Activated naive CD4-positive, alpha-beta T cell treated with anti-CD3 and anti-CD28 coated beads, Interleukin-2, amount 50 U/mL, for 16 hours (primary cell): ENCODE measurements around the gene PTPRN2.

Experiments
- DNase-seq: peaks from one replicate; pipeline ENCODE4 v3.0.0-alpha.2; 2020

PTPRN2 gene

DNA sequence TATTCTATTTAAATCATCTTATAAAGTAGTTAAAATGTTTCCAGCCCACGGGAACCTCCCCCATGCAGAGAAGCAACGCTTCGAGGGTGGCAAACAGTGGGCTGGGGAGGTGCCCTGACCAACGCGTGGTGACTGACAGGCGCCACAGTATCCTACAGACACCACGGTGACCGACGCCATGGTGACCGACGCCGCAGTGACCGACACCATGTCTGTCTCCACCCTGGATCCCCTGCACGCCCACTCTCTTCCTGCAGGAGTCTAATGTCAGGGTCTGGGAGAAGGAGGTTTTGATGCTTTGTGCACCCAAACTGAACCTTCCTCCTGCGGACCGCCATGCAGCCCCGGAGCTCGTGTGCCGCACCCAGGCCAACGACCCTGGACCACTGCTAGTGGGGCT lies 464.4 kb downstream of the PTPRN2 start:
- DNase-seq: no peak

DNA sequence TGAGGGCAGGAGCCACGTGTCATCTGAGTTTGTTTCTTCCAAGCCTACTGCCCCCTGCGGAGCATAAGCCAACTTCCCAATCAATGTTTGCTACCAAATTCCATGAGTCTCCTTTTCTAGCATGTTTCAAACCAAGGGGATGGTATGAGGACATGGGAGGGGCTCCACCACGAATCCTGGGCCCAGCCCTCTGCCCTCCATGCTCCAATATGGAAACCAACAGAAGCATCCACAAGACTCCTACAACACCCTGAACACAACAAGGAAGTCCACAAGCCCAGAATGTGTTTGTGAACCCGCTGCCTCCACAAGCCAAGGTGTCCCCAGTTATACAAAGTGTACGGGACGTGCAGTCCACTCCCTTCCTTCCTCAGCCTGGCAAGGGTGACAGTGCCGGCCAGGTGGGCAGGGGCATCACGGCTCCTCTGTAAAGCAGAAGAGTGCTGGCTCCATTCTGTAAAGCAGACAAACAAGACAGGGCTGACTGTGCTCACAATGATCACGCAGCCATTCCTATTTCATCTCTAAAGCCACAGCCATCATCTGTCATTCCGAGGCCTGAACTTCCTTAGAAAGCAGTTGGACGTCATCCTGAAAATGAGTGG lies 466.1 kb downstream of the PTPRN2 start:
- no peak for DNase-seq

DNA sequence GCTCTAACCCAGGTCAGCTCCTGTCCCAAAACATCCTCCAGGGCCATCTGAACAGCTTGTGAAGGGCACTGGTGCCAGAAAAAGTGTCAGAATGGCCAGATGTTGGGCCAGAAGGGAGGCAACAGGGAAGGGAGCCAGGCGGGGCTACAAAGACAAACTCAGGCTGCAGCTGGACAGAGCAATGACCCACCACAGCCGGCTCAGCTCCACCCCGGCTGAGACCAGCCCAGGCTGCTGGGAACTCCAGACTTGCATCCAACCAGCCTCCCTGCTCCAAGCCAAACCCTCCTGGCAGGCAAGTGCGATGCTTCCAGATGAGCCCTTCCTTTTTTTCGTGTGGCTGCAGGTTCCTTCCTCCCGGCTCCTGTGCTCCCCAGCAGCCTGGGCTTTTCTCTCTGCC lies 466.9 kb downstream of the PTPRN2 start:
- DNase-seq: no peak

DNA sequence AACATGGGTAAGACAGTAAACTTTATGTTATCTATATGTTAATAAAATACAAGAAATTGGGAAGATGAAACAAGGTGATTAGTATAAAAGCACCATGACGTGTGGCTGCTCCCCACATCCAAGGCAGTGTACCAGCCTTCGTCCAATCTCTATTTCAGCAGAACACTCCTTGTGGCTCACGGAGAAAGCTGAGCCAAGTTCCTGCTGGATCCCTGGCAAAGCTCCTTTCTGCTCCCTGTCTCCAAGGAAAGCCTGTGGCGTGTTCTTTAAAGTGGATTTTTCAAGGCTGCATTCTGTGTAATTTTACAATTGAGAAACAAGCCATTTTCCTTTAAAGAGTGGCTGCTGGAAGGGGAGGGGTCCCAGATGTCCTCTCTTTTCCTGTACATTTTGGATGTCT lies 467.3 kb downstream of the PTPRN2 start:
- no peak for DNase-seq

DNA sequence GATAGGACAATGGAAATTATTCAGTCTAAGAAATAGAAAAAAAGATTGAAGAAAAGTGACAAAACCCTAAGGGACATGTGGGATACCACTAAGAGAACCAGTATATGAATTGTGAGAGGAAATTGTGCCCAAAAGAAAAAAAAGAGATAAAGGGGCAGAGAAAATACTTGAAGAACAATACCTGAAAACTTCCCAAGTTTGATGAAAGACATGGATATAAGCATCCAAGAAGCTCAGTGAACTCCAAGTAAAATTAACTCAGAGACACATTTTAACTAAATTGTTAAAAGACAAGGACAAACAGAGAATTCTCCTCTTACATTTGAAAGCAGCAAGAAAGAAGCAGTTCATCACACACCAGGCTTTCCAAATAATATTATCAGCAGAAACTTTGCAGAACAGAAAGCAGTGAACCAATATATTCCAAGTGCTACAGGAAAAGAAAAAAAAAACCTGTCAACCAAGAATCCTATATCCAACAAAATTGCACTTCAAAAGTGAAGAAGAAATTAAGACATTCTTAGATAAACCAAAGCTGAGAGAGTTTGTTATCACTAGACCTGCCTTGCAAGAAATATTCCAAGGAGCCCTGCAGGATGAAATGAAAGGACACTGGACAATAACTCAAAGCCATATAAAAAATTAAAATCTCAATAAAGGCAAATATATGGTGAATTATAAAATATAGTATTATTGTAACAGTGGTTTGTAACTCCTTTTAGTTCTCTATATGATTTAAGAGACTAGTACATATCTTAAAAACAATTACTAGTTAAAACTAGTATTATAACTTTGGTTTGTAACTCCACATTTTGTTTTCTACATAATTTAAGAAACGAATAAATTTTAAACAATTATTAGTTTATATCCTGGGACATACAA lies 470.0 kb downstream of the PTPRN2 start:
- DNase-seq: no peak

DNA sequence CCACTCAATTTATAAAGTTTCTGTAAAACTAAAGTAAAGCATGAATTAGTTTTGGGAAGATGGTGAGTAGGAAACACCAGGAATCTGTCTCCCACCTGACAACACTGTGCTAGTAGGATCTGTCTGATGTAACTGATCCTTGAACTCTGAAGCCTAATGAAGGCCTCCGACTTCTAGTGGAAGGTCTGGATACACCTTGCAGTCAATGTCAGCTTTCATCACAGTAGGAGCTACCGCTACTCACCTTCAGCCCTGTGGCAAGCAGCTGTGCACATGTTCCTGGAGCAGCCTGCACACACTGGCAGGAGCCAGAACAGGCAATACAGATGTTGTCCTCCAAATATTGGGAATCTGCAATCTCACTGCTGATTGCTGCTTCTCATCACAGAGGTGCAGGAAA lies 471.4 kb downstream of the PTPRN2 start:
- no peak for DNase-seq

DNA sequence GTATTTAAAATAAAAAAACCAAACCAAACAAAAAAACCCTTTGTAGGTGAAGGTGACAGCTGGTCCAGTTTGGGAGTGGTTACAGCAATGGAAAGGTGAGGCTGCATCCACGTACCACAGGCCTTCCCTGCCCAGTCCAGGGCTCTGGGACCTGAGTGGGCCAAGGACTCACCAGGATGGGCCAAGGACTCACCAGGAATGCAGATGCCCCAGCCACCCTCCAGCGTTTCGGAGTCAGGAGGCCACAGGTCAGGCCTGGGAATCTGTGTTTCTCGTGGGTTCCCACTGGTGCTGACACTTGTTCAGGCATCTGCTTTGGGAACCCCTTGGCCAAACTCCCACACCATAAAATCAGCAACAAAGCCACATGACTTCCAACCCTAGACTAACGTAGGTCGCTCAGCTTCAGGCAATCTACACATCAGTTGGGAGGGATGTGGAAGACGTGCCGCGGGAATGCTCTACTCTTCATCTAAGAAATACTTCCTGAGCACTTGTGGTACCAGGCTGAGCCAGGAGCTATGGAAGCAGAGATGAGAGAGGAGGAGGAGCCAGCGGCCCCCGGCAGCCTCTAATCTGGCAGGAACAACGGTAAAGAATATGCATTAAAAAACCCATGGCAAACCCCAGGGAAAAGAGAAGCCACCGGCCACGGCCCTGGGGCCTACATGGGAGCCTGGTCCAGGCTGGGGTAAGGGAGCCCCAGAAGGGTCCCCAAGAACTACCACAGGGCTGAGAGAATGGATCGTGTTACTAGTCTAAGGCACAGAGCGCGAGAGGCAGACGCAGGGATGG lies 473.4 kb downstream of the PTPRN2 start:
- DNase-seq: no peak

DNA sequence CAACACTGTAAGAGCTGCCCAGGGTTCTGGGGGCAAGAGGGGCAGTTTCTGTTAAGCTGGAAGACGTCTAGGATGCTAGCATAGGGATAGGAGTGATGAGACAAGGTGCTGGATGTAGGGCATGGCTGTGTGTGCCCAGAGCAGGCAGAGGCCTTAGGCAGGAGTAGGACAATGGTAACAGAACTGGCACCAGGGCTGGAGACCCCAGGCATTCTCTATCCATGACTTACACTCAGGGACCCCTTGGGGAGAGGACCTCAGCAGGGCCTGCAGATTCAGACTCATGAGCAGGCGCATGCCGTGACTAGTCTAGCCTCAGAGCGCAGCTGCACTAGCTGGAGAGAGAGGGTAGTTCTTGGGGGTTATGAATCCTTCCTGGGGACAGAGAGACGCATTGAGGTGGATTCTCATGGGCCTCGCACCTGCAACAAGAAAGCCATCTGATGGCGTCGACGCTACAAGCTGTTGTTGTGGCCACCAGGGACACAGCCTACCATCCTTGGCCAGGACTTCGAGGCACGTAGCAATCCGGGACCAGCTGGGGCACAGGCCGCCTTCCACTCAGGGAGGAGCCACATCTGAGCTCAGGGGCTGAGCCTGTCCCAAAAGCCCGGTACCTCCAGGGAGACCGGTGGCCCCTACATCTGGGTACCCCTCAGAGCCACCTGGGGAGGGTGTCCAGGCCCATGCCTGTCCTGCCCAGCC lies 474.1 kb downstream of the PTPRN2 start:
- no peak for DNase-seq

DNA sequence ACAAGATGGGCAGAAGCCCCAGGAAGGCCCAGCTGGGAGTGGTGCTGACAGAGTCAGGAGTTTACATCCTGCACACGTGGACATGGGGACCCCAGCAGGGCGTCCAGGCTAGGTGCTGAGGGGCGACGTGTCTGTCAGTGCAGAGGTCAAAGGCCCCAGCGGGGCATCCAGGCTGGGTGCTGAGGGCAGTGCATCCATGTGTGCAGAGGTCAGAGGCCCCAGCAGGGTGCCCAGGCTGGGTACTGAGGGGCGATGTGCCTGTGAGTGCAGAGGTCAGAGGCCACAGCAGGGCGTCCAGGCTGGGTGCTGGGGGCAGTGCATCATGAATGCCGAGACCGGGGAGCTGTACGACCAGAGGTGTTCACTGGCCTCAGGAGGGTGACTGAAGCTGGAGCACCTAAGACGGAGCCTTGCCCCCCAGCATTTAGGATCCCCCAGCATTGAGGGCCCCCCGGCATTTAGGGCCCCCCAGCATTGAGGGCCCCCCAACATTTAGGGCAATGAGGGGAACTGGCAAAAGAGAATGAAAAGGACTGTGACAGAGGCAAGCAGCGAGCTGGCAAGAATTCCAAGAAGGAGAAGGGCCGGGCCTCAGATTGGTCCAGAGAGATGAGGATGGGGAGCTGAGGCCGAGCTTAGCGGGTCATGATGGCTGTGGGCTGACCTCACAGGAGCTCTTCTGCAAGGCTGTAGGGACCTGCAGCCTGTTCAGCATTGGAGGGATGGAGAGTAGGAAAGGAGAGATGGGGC lies 474.9 kb downstream of the PTPRN2 start:
- no peak for DNase-seq

DNA sequence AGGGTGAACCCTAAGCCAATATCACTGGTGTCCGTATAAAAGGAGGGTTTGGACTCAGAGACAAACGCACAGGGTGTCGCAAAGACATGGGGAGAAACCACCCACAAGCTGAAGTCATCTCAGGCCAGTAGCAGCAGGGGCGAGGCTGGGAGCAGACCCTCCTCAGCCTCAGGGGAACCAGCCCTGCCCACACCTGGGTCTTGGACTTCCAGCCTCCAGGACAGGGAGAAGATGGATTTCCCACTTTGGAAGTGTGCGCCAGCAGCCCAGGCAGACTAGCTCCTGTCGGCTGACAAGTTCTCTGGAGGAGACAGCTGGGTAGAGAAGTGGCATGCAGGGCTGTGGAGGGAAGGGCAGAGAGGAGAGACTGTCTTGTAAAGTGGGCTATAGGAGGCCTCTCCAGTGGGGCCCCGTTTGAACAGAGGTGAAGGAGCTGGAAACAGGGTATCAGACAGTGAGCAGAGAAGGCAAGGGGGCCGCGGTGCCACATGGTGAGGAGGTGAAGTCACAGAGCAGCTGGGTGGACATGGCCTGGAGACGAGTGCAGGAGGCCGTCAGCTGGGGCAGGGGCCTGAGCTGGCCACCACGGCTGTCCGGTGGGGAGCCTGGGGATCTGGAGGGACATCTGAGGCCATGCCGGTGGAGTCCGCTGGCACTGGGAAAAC lies 475.6 kb downstream of the PTPRN2 start:
- no peak for DNase-seq

DNA sequence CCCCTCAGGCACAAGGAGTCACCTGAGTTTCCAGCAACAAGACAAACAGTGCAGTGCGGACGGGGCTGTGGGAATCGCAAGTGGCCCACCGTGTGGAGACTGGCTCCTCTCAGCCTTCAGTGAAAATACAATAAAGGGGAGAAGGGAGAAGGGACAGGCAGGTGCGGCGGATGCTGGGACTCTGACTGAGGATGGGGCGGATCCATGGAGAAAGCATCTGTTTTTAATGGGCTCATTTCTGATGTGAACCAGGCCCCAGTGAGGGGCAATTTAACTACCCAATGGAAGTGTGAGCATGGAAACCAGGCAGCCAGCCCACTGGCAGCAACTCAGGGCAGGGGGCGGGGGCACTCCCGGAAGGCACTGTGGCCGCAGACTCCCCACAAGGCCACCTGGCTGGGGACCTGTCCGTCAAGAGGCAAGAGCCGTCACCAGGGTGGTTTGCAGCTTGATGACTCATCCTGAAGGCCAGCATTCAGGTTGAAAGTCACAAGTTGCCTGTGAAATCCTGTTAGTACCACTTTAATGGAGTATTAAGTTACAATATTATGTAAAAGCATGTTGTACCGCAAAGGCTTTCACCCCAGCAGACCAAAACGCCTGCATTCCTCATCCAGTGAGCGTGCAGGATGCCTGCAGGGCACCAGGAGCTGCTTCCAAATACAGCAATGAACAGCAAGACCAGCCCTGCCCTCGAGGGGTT lies 476.4 kb downstream of the PTPRN2 start:
- DNase-seq: no peak

DNA sequence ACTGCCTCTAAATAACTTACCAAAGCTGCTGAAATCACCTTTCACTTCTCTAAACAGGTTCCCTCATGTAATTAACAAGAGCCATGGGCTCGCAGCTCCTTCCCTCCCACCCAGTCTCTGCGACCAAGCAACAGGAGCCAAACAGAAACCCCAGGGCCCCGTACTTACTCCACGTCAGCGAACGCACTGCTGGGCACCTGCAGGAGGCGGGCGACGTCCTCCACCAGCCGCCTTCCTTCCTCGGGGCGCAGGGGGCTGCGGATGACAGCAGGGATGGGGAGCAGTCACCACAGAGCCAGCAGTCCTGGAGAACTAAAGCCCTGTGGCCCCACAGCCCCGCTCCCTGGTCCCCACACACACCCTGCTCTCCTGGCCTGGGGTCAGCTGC lies 477.0 kb downstream of the PTPRN2 start:
- no peak for DNase-seq

DNA sequence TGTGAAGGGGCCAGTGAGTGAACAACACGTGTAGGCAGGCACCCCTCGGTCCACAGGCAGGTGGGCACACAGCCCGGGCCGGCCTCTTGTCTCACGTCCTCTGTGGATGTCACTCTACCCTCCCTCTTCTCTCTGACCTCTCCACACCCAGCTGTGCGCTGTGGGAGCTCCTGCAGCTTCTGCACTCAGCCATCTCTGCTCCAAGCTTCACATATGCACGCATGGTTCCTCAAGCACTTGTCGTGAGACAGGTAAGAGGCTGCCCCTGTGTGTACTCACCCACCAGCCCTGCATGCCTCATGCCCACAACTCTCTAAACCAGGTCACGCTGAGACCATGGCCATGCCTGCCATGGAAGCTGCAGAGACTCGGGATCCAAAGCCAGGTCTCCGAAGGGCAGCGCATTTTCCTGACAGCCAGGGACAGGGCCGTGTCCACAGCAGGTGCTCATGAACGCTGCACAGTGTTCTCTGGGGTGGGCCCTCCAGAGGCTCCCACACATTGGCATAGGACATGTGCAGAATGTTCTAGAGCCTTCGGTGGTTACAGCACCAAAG lies 477.5 kb downstream of the PTPRN2 start:
- no peak for DNase-seq

DNA sequence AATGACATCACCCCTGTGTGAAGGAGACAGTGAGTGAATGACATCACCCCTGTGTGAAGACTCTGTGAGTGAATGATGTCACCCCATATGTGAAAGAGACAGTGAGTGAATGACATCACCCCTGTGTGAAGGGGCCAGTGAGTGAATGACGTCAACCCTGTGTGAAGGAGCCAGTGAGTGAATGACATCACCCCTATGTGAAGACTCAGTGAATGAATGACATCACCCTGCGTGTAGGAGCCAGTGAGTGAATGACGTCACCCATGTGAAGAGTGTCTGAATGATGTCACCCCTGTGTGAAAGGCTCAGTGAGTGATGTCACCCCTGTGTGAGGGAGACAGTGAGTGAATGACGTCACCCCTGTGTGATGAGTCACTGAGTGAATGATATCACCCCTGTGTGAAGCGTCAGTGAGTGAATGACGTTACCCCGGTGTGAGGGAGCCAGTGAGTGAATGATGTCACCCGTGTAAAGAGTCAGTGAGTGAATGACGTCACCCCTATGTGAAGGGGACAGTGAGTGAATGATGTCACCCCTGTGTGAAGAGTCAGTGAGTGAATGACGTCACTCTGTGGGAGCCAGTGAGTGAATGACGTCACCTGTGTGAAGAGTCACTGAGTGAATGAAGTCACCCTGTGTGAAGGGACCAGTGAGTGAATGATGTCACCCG lies 478.1 kb downstream of the PTPRN2 start:
- DNase-seq: no peak

DNA sequence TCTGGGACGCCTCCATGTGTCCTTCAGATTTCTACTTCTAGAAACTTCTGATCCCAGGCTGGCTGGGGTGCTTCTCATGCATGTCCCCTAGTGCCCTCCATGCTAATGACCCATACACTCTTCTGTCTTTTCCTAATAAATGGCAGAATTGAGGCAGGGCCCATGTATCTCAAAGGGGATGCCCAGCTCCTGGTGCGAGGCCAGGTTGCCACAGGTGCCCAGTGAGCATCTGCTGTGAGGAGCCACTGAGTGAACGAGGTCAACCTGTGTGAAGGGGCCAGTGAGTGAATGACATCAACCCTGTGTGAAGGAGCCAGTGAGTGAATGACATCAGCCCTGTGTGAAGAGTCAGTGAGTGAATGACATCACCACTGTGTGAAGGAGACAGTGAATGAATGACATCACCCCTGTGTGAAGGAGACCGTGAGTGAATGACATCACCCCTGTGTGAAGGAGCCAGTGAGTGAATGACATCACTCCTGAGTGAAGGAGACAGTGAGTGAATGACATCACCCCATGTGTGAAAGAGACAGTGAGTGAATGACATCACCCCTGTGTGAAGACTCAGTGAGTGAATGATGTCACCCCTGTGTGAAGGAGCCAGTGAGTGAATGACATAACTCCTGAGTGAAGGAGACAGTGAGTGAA lies 478.9 kb downstream of the PTPRN2 start:
- DNase-seq: no peak

DNA sequence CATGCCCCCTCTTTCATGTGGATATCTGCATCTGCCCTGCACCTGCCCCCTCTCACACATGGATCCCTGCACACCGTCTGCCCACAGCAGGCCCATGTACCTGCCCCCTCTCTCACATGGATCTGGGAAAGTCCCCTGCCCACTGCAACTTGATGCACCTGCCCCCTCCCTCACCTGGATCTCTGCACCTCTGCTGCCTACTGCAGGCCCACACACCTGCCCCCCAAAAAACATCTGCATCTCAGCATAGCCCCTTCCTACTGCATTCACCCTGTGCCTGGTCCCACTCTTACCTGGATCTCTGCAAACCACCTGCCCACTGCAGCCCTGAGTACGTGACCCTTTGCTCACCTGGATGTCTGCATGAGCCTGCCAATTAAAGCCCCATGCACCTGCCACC lies 479.8 kb downstream of the PTPRN2 start:
- DNase-seq: no peak

DNA sequence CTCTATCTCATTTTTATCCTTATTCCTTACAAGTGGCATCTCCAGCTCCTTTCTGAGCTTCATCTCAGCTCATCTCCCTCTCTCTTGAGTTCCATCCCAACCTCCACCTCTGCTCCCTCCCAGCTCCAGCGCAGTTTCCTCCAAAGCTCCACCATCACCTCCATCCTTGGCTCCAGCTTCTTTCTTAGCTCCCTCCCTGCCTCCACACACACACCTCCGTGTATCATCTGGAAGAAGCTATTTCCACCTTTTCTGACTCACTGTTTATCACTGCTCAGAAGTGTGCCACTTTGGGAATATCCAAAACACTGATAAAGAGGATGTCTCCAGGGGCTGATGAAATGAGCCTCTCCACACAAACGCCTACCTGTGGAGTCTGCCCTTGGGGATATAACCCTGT lies 481.4 kb downstream of the PTPRN2 start:
- DNase-seq: no peak

DNA sequence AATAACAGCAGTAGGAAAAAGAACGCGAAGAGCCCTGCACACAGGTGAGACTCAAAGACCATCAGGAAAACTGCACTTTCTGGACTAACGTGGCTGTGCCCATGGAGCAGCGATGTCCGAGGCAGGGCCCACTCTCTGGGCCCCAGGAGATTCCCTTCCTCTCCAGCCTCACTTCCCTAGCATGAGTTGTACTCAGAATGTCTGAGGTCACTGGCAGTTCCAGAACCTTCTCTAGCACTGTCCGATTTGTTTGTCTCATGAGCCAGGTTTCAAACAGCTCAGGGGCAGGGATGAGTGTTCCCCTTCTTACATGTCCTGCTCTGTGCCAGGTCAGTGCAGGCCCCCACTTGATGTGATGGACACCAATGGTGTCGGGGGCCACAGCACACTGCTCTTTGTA lies 484.2 kb downstream of the PTPRN2 start:
- DNase-seq: no peak

DNA sequence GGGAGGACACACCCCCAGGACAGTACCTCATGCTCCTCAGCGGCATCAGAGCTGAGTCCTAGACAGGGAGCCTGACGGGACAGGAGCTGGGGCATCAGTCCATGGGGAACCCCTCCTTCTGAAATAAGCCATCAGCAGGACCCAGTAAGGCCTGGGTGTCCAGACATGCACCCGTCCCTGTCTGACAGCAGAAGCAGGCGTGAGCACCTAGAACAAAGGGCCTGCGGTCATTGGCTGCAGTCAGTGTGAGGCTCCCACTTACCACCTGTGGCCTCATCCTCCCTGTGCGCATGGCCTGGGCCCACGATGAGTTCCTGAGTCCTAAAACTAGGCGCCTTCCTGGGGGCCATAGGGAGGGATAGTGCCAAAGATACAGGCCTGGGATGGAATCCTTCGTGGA lies 484.7 kb downstream of the PTPRN2 start:
- no peak for DNase-seq
